ENCODE results near the gene ZNF783. TPM values are rescaled to one million over a fixed set of nuclear protein-coding genes. Genes with fewer than 3 reads are reported as not detected.
"Not testable (repeated sequence)": the region's sequence is repeated elsewhere in the genome, so short reads cannot be mapped to it uniquely, and the experiment has no call there.

The ZNF783 gene
- total and polyA plus RNA-seq, 4 experiments from 2014 or later, result 2.7 to 43.5 (median 25.3) TPM

DNA sequence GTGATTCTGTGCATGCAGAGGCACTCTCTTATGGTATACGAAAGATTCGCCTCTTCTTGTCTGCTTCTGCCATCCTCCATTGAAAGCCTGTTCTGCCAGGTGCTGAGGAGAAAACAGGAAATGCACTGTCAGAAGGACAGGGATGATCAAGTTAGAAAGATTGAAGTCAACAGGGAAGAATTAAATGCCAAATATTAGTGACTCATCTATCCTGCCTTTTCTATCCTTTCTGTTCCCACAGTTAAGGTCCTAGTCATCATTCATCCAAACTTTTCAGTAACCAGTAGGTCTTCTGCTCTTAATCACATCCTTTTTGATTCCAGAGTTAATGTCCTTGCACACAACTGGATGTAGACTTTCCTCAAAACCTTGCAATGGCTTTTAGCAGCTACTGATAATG, 4.8 kb upstream of the ZNF783 start:
- DNase-seq, result no peak
- POLR2A ChIA-PET (ENCODE audit: partially characterized antibody), result no interaction called here
- peak overlapping the region in 3 of 7 donors; percentile 5 to 12 (median 12) for H3K27ac Mint-ChIP-seq

DNA sequence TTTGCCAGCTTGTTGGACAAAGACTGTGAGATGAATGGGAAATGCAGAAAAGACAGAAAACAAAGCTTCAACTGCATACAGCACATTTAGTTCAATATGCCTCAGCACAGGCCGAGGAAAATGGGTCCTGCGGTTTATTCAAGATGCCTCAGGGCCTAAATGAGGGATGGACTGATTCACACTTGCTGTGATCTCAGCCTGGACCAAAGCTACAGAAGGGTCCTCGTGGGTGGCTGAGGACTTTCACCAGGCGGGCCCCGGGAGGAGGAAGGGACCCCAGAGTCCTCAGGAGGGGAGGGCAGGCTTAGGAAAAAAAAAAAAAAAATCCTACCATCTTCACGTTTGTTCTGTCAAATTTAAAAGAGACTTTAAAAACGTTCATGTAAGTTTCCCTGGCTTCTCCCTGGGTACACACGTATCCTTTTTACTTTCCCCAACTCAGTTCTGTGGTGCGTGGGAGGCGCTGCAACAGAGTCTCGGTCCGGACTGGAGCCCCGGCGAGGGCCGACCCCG, 624 bp upstream of the ZNF783 start:
- peak in 1 of 5 donors; percentile 21 for DNase-seq
- Mint-ChIP-seq H3K27me3 (no peaks in the 10 kb centered on the region), H3K36me3 (peaks cover 4 to 15% of the 10 kb centered on the region in 2 donors), H3K4me1 (peaks cover 13 to 33% (median 21%) of the 10 kb centered on the region in 4 donors), H3K9me3 (no peaks in the 10 kb centered on the region), H3K4me3 (peak overlapping the region; percentile 84 to 92 (median 87)), H3K27ac (peak overlapping the region; percentile 87 to 95 (median 92))
- no peaks in the 10 kb centered on the region for H3K27me3 ChIP-seq (ENCODE audit: insufficient read depth, low read length)
- intact Hi-C loops (cut with micrococcal nuclease), result loop anchor here (10.0 kb wide), 1 partner anchor 277 kb away; no protein-coding TSS in a partner anchor
- peaks cover 25% of the 10 kb centered on the region for H3K4me1 ChIP-seq (ENCODE audit: insufficient read depth, low read length)
- peak overlapping the region; percentile 68 for H3K27ac ChIP-seq (ENCODE audit: low read depth, low read length)
- ChIA-PET CTCF (ENCODE audit: partially characterized antibody) (interaction anchor here (0.6 to 4.3 kb wide), 14 partner anchors 9 to 593 kb away, joined by 3 to 63 read pairs (median 5); partner anchors contain the start of genes PDIA4, ZNF212 and ZNF777), POLR2A (ENCODE audit: partially characterized antibody) (interaction anchor here (0.9 to 4.9 kb wide), 17 partner anchors 9 to 363 kb away, joined by 3 to 102 read pairs (median 6); partner anchors contain the start of genes ZNF282, ZNF398, ZNF425 and ZNF777)
- peak overlapping the region; percentile 52 to 61 for H3K4me3 ChIP-seq (ENCODE audit: low read length in 2 of 2)
- H3K36me3 ChIP-seq (ENCODE audit: insufficient read depth, low read length), result peaks cover 2% of the 10 kb centered on the region
- H3K9me3 ChIP-seq (ENCODE audit: control insufficient read depth in 1 of 2, low read length in 2 of 2), result no peaks in the 10 kb centered on the region

More for the DNA sequence above, 4.8 kb upstream of the ZNF783 start:
- H3K4me1 Mint-ChIP-seq, result peaks cover 2 to 13% (median 8%) of the 10 kb centered on the region in 4 donors
- intact Hi-C loops (cut with micrococcal nuclease), result no loop called here
- H3K36me3 Mint-ChIP-seq, result peaks cover 7 to 29% of the 10 kb centered on the region in 2 donors
- Histone ChIP-seq H3K36me3 (ENCODE audit: insufficient read depth, low read length) (peaks cover 24% of the 10 kb centered on the region), H3K27ac (ENCODE audit: low read depth, low read length) (no peak overlapping the region), H3K4me3 (ENCODE audit: low read length in 2 of 2) (no peak overlapping the region), H3K4me1 (ENCODE audit: insufficient read depth, low read length) (peaks cover 6% of the 10 kb centered on the region), H3K27me3 (ENCODE audit: insufficient read depth, low read length) (no peaks in the 10 kb centered on the region), H3K9me3 (ENCODE audit: control insufficient read depth in 1 of 2, low read length in 2 of 2) (no peaks in the 10 kb centered on the region)
- H3K9me3 Mint-ChIP-seq, result no peaks in the 10 kb centered on the region
- no peak overlapping the region for H3K4me3 Mint-ChIP-seq
- H3K27me3 Mint-ChIP-seq, result no peaks in the 10 kb centered on the region
- CTCF ChIA-PET (ENCODE audit: partially characterized antibody), result no interaction called here

DNA sequence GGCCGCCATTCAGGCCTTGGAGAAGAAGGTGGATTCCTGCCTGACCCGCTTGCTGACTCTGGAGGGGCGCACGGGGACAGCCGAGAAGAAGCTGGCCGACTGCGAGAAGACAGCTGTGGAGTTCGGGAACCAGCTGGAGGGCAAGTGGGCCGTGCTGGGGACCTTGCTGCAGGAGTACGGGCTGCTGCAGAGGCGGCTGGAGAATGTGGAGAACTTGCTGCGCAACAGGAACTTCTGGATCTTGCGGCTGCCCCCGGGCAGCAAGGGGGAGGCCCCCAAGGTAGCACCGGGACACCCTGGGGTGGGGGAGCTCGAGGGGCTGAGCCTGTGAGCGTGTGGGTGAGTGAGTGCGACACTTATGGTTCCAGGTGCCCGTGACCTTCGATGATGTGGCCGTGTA, 4.5 kb downstream of the ZNF783 start:
- Mint-ChIP-seq H3K27ac (no peak overlapping the region), H3K9me3 (no peaks in the 10 kb centered on the region), H3K4me1 (peaks cover 9 to 24% (median 17%) of the 10 kb centered on the region in 4 donors), H3K36me3 (peaks cover 33 to 57% of the 10 kb centered on the region in 2 donors), H3K4me3 (no peak overlapping the region), H3K27me3 (no peaks in the 10 kb centered on the region)
- H3K4me3 ChIP-seq (ENCODE audit: low read length in 2 of 2), result no peak overlapping the region
- H3K4me1 ChIP-seq (ENCODE audit: insufficient read depth, low read length), result peaks cover 21% of the 10 kb centered on the region
- POLR2A ChIA-PET (ENCODE audit: partially characterized antibody), result no interaction called here
- no peaks in the 10 kb centered on the region for H3K27me3 ChIP-seq (ENCODE audit: insufficient read depth, low read length)
- H3K27ac ChIP-seq (ENCODE audit: low read depth, low read length), result no peak overlapping the region
- intact Hi-C loops (cut with micrococcal nuclease), result loop anchor here (10.0 kb wide), 1 partner anchor 282 kb away; no protein-coding TSS in a partner anchor
- H3K9me3 ChIP-seq (ENCODE audit: control insufficient read depth in 1 of 2, low read length in 2 of 2), result no peaks in the 10 kb centered on the region
- peaks cover 30% of the 10 kb centered on the region for H3K36me3 ChIP-seq (ENCODE audit: insufficient read depth, low read length)
- DNase-seq, result no peak
- CTCF ChIA-PET (ENCODE audit: partially characterized antibody), result interaction anchor here (3.0 kb wide), 1 partner anchor 19 kb away, joined by 13 read pairs; no protein-coding TSS in a partner anchor

DNA sequence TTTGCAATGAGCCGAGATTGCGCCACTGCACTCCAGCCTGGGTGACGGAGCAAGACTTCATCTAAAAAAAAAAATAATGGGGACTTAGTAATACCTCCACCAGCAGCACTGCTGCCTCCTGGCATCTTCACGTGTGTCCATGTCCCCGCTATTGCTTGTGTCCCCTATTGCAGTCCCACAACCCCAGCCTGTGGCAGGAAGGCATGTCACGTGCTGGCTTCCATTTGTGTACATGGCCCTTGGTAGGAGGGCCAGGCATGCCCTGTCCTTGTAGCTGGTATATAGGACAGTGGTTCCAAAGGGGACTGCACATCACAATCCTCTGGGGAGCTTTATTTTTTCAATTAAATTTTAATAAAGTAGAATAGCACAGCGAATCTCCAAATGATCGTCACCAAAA, 5.7 kb downstream of the ZNF783 start:
- Histone ChIP-seq H3K4me3 (ENCODE audit: low read length in 2 of 2) (no peak overlapping the region), H3K9me3 (ENCODE audit: control insufficient read depth in 1 of 2, low read length in 2 of 2) (no peaks in the 10 kb centered on the region), H3K27ac (ENCODE audit: low read depth, low read length) (no peak overlapping the region), H3K4me1 (ENCODE audit: insufficient read depth, low read length) (peaks cover 16% of the 10 kb centered on the region), H3K36me3 (ENCODE audit: insufficient read depth, low read length) (peaks cover 33% of the 10 kb centered on the region), H3K27me3 (ENCODE audit: insufficient read depth, low read length) (no peaks in the 10 kb centered on the region)
- Mint-ChIP-seq H3K27me3 (no peaks in the 10 kb centered on the region), H3K4me3 (no peak overlapping the region), H3K4me1 (peaks cover 11 to 21% (median 13%) of the 10 kb centered on the region in 4 donors), H3K9me3 (no peaks in the 10 kb centered on the region), H3K36me3 (peaks cover 34 to 67% of the 10 kb centered on the region in 2 donors), H3K27ac (peak overlapping the region in 1 of 7 donors; percentile 36)
- DNase-seq, result no peak
- ChIA-PET POLR2A (ENCODE audit: partially characterized antibody) (interaction anchor here (2.2 kb wide), 1 partner anchor 17 kb away, joined by 7 read pairs; no protein-coding TSS in a partner anchor), CTCF (ENCODE audit: partially characterized antibody) (no interaction called here)
- intact Hi-C loops (cut with micrococcal nuclease), result loop anchor here (10.0 kb wide), 1 partner anchor 283 kb away; no protein-coding TSS in a partner anchor

DNA sequence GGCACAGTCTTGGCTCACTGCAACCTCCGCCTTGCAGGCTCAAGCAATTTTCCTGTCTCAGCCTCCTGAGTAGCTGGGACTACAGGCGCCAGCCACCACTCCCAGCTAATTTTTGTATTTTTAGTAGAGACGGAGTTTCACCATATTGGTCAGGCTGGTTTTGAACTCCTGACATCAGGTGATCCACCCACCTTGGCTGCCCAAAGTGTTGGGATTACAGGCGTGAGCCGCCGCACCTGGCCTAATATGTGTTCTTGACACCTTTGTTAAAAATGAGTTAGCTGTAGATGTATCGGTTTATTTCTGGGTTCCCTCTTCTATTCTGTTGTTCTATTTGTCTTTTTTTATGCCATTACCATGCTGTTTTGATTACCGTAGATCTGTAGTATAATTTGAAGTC, 12.4 kb downstream of the ZNF783 start:
- CTCF ChIA-PET (ENCODE audit: partially characterized antibody), result interaction anchor here (1.6 to 5.8 kb wide), 2 partner anchors 12 to 36 kb away, joined by 3 to 20 read pairs; partner anchors contain the start of gene ZNF783
- POLR2A ChIA-PET (ENCODE audit: partially characterized antibody); intact Hi-C loops (cut with micrococcal nuclease): not testable (repeated sequence)

DNA sequence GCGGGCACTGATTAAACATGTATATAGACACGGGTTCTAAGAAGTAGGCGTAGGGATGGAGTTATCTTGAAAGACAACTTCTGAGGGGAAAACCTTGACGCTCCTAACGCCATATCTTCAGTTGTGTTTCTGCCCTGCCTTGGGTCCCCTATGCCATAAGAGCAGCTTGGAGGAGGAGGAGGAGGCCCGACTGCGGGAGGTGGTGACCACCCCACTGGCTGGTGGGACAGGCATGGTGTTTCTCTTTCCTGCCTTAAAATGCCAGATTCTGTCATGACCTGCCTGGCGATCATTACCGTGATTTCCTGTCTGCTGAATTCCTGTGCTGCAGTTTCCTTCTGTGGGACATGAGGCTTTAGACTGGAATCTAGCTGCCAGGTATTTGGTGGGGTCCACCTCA, 15.9 kb downstream of the ZNF783 start:
- Histone ChIP-seq H3K9me3 (ENCODE audit: control insufficient read depth in 1 of 2, low read length in 2 of 2) (no peaks in the 10 kb centered on the region), H3K27me3 (ENCODE audit: insufficient read depth, low read length) (no peaks in the 10 kb centered on the region), H3K27ac (ENCODE audit: low read depth, low read length) (no peak overlapping the region), H3K4me3 (ENCODE audit: low read length in 2 of 2) (no peak overlapping the region), H3K36me3 (ENCODE audit: insufficient read depth, low read length) (peaks cover 18% of the 10 kb centered on the region), H3K4me1 (ENCODE audit: insufficient read depth, low read length) (no peaks in the 10 kb centered on the region)
- Mint-ChIP-seq H3K36me3 (peaks cover 38 to 59% of the 10 kb centered on the region in 2 donors), H3K27ac (no peak overlapping the region), H3K4me1 (peaks cover 0 to 12% (median 4%) of the 10 kb centered on the region in 4 donors), H3K9me3 (peaks cover 0 to 2% (median 0%) of the 10 kb centered on the region in 8 donors), H3K27me3 (no peaks in the 10 kb centered on the region), H3K4me3 (no peak overlapping the region)
- ChIA-PET CTCF (ENCODE audit: partially characterized antibody) (interaction anchor here (5.8 kb wide), 1 partner anchor 16 kb away, joined by 20 read pairs; the partner anchor contains the start of gene ZNF783), POLR2A (ENCODE audit: partially characterized antibody) (interaction anchor here (0.9 kb wide), 1 partner anchor 16 kb away, joined by 3 read pairs; the partner anchor contains the start of gene ZNF783)
- intact Hi-C loops (cut with micrococcal nuclease), result no loop called here
- no peak for DNase-seq

More for the DNA sequence above, 12.4 kb downstream of the ZNF783 start:
- peaks cover 26% of the 10 kb centered on the region for H3K36me3 ChIP-seq (ENCODE audit: insufficient read depth, low read length)
- DNase-seq; H3K4me1 ChIP-seq (ENCODE audit: insufficient read depth, low read length); H3K27me3 ChIP-seq (ENCODE audit: insufficient read depth, low read length); H3K9me3 ChIP-seq (ENCODE audit: control insufficient read depth in 1 of 2, low read length in 2 of 2); H3K4me3 Mint-ChIP-seq; H3K9me3 Mint-ChIP-seq; H3K4me3 ChIP-seq (ENCODE audit: low read length in 2 of 2); H3K27ac ChIP-seq (ENCODE audit: low read depth, low read length); H3K27me3 Mint-ChIP-seq; H3K4me1 Mint-ChIP-seq: not testable (repeated sequence)
- Mint-ChIP-seq H3K27ac (peak overlapping the region in 1 of 7 donors; percentile 62), H3K36me3 (peaks cover 41 to 73% of the 10 kb centered on the region in 2 donors)

DNA sequence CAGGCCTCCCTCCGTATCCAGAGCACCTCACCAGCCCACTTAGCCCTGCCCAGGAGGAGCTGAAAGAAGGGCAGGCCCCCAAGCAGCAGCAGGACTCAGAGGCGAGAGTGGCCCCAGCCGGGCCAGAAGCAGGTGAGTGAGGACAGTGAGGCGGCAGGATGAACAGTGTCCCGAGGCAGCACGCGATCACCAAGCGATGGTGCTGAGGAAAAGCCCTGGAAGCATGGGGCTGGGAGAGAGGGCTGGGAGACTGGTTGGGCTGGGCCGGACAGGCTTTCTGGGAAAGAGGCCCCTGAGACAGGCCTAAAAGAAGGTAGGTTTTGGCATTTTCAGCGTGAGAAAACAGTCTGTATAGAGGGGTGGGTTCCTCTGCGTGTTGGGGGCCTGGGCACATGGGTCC, 16.4 kb downstream of the ZNF783 start:
- Mint-ChIP-seq H3K27me3 (no peaks in the 10 kb centered on the region), H3K36me3 (peaks cover 33 to 53% of the 10 kb centered on the region in 2 donors), H3K4me1 (peaks cover under 1 to 12% (median 4%) of the 10 kb centered on the region in 4 donors), H3K27ac (peak overlapping the region in 1 of 7 donors; percentile 6), H3K9me3 (peaks cover 0 to 2% (median 0%) of the 10 kb centered on the region in 8 donors), H3K4me3 (no peak overlapping the region)
- H3K4me3 ChIP-seq (ENCODE audit: low read length in 2 of 2), result no peak overlapping the region
- no peaks in the 10 kb centered on the region for H3K27me3 ChIP-seq (ENCODE audit: insufficient read depth, low read length)
- no peak overlapping the region for H3K27ac ChIP-seq (ENCODE audit: low read depth, low read length)
- H3K4me1 ChIP-seq (ENCODE audit: insufficient read depth, low read length), result no peaks in the 10 kb centered on the region
- peaks cover 18% of the 10 kb centered on the region for H3K36me3 ChIP-seq (ENCODE audit: insufficient read depth, low read length)
- POLR2A ChIA-PET (ENCODE audit: partially characterized antibody), result no interaction called here
- no peak for DNase-seq
- intact Hi-C loops (cut with micrococcal nuclease), result no loop called here
- no peaks in the 10 kb centered on the region for H3K9me3 ChIP-seq (ENCODE audit: control insufficient read depth in 1 of 2, low read length in 2 of 2)
- CTCF ChIA-PET (ENCODE audit: partially characterized antibody), result no interaction called here
